GM06990 (cell line): ENCODE measurements around the gene KIAA0930.

ENCODE experiments used
- DNase-seq: peaks from one replicate; pipeline ENCODE4 v3.0.0-alpha.2; 2011; ENCODE audit not compliant: insufficient read length; ENCODE audit errors: extremely low read depth
- H3K27me3 ChIP-seq: replicated peaks from 2 replicates; pipeline ENCODE4 v1.6.0; 2011; ENCODE audit warnings: low read length; ENCODE audit not compliant: control insufficient read depth, insufficient read depth
- H3K36me3 ChIP-seq: 2 replicates; pipeline ENCODE4 v1.5.1; 2011; ENCODE audit warnings: low read length; ENCODE audit not compliant: control insufficient read depth, insufficient read depth
- H3K4me3 ChIP-seq: replicated peaks from 2 replicates; pipeline ENCODE4 v1.5.1; 2011; ENCODE audit warnings: low read depth, mild to moderate bottlenecking, control low read depth, low read length
- TF ChIP-seq, protein P1 (sequence below): IDR thresholded peaks from 2 replicates; pipeline ENCODE4 v1.5.1; 2011; ENCODE audit warnings: low read length, control low read depth, mild to moderate bottlenecking, inconsistent platforms; ENCODE audit not compliant: insufficient read depth, poor library complexity, severe bottlenecking

Gene KIAA0930

DNA sequence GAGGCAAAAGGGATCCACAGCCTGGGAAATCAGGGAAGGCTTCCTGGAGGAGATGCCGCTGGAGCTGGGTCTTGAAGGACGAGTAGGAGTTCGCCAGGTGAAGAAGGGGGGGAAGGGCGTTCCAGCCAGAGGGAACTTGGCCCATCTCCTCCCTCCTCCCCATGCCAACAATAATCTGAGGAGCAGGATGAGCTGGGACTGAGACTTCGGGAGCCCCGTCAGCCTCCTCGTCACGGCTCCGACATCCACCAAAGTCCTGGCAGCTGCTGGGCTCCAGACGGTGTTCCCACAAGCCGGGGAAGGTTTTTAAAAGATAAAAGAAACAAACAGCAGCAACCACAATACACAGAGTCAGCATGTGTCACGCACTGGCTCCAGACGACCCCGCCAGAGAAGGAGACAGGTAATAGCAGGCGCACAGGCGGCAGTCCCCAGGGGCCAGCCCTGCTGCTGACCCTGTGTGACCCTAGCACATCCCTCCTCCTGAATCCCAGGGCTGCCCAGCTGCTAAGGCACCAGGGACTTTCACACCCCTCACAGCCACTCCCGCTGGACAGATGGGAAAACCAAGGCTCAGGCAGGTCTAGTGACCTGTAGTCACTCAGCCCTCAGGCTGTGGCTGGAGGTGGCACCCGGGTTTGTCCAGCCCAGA, 39.7 kb downstream of the KIAA0930 start:
- DNase-seq, result no peak
- TF ChIP-seq, protein P1, sequence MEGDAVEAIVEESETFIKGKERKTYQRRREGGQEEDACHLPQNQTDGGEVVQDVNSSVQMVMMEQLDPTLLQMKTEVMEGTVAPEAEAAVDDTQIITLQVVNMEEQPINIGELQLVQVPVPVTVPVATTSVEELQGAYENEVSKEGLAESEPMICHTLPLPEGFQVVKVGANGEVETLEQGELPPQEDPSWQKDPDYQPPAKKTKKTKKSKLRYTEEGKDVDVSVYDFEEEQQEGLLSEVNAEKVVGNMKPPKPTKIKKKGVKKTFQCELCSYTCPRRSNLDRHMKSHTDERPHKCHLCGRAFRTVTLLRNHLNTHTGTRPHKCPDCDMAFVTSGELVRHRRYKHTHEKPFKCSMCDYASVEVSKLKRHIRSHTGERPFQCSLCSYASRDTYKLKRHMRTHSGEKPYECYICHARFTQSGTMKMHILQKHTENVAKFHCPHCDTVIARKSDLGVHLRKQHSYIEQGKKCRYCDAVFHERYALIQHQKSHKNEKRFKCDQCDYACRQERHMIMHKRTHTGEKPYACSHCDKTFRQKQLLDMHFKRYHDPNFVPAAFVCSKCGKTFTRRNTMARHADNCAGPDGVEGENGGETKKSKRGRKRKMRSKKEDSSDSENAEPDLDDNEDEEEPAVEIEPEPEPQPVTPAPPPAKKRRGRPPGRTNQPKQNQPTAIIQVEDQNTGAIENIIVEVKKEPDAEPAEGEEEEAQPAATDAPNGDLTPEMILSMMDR, result no peak
- H3K4me3 ChIP-seq, result no peak overlapping the region
- no peaks in the 10 kb centered on the region for H3K27me3 ChIP-seq
- H3K36me3 ChIP-seq, result peaks cover 46% of the 10 kb centered on the region

DNA sequence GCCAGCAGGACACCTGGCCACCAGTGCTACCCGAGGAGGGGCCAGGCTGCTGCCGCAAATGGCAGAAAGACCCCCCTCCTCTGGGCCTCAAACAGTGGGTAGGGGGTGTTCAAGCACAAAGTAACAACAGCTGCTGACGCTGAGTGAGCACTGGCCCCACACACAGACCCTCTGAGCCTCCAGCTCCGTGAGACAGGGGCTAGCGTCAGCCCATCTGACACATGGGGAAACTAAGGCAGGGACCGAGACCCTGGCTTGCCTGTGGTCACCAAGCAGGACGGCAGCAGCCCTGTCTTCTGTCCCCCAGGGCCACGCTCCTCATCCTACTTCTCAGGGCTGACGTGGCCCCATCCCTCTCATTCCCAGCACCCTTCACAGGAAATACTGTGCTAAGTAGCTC, 40.5 kb downstream of the KIAA0930 start:
- Histone ChIP-seq H3K27me3 (no peaks in the 10 kb centered on the region), H3K4me3 (no peak overlapping the region), H3K36me3 (peaks cover 51% of the 10 kb centered on the region)
- no peak for DNase-seq
- TF ChIP-seq, protein P1, result no peak

DNA sequence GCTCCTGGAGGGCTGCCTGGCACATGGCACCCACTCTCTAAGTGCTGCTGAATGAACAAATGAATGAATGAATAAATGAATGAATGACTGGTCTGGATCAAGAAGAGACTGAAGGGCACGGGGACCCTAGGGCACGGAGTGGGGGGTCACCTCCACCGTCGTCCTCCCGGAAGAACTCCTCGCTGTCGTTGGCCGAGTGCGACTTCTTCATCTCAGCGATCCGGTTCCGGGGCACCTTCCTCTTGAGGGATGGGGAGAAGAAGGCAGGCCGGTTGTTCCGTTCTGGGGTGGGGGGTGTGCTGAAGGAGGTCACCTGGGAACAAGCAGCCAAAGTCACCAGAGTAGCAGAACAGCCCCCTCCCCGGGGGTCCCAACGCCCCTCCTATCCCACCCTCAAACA, 41.0 kb downstream of the KIAA0930 start:
- H3K36me3 ChIP-seq, result peaks cover 52% of the 10 kb centered on the region
- TF ChIP-seq, protein P1, result no peak
- no peak overlapping the region for H3K4me3 ChIP-seq
- DNase-seq, result no peak
- H3K27me3 ChIP-seq, result no peaks in the 10 kb centered on the region

- DNase-seq, result no peak
- TF ChIP-seq, protein P1, result no peak
- Histone ChIP-seq H3K36me3 (peaks cover 46% of the 10 kb centered on the region), H3K27me3 (no peaks in the 10 kb centered on the region), H3K4me3 (no peak overlapping the region)
Observed at GRCh38 chr22:45198463-45198795, 42.3 kb downstream of the KIAA0930 start.

DNA sequence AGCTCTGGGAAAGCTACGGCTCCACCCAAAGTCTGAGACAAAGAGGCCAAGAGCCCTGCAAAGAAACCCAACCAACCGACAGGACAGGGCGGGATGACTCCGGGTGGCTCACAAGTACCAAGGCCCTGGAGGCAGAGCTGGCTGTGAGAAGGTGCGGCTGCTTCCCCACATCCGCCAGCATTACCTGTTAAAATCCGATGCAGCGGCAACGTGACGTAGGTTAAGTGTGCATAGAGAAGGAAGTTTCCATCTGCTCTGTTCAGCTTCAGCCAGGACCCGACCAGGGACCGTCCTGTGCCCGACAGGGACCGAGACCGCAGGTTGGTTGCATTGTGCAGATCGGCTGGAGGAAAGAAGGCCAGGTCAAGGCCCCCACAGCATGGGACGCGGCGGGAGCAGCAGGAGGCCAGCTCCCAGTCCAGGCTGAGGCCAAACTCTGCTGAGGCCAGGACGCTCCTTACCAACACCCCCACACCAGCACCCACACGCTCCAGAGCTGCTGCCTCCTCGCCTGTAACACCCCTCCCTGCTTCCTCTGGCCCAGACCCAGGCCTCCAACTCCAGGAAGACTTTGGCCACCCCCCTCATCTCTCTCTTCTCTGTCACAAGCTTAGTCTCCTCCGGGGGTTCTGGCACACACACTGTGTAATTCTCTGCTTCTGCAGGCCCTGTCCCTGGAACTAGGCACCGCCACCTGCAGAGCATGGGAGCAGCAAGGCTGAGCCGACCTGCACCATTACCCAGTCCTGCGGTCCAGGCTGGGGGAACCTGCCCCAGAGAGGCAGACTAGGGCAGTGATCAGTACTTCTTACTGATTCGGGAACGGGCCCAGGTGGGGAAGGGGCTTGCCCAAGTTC, 42.9 kb downstream of the KIAA0930 start:
- peaks cover 45% of the 10 kb centered on the region for H3K36me3 ChIP-seq
- TF ChIP-seq, protein P1, result no peak
- DNase-seq, result no peak
- H3K4me3 ChIP-seq, result no peak overlapping the region
- no peaks in the 10 kb centered on the region for H3K27me3 ChIP-seq
